HCT116 (cell line): ENCODE results near the gene FABP6.

ENCODE experiments used
- ATF3 ChIP-seq: IDR thresholded peaks from 2 replicates; pipeline ENCODE4 v1.6.1; 2012
- CEBPB ChIP-seq: IDR thresholded peaks from 2 replicates; pipeline ENCODE4 v1.6.1; 2012; ENCODE audit warnings: low read depth
- CTCF ChIP-seq, 3 experiments: fragments of 200-600 bp in 1 of 3; sonication (generic) in 1 of 3; IDR thresholded peaks in 2 of 3; conservative IDR thresholded peaks in 1 of 3; 2 replicates each; pipeline ENCODE4 v1.5.1; 2012 to 2017; ENCODE audit warnings: low read depth in 2 of 3, low read length in 2 of 3, antibody characterized with exemption in 1 of 3, borderline replicate concordance in 1 of 3, control low read depth in 1 of 3, mild to moderate bottlenecking in 1 of 3, mixed read lengths in 1 of 3, mixed run types in 1 of 3, moderate library complexity in 1 of 3; ENCODE audit not compliant: insufficient read depth in 1 of 3
- JUND ChIP-seq: IDR thresholded peaks from 2 replicates; pipeline ENCODE4 v1.6.1; 2012
- POLR2A ChIP-seq: IDR thresholded peaks from 2 replicates; pipeline ENCODE4 v1.7.0; 2011; ENCODE audit warnings: borderline replicate concordance; ENCODE audit not compliant: insufficient read depth, insufficient read length; ENCODE audit errors: extremely low read depth
- POLR2AphosphoS5 ChIP-seq: IDR thresholded peaks from 2 replicates; pipeline ENCODE4 v1.6.1; 2011; ENCODE audit warnings: mild to moderate bottlenecking, low read depth, low read length, moderate library complexity
- REST ChIP-seq: IDR thresholded peaks from 2 replicates; pipeline ENCODE4 v1.6.1; 2012; ENCODE audit warnings: low read depth
- SP1 ChIP-seq: IDR thresholded peaks from 2 replicates; pipeline ENCODE4 v1.6.1; 2012; ENCODE audit warnings: low read depth
- SRF ChIP-seq: IDR thresholded peaks from 2 replicates; pipeline ENCODE4 v1.6.1; 2012; ENCODE audit warnings: low read depth
- TCF7L2 ChIP-seq: IDR thresholded peaks from 2 replicates; pipeline ENCODE4 v1.7.0; 2011; ENCODE audit warnings: borderline replicate concordance, inconsistent platforms; ENCODE audit not compliant: insufficient read depth, insufficient read length; ENCODE audit errors: extremely low read depth
- ZBTB33 ChIP-seq: IDR thresholded peaks from 2 replicates; pipeline ENCODE4 v1.6.1; 2011; ENCODE audit warnings: mild to moderate bottlenecking, low read length, moderate library complexity; ENCODE audit not compliant: insufficient replicate concordance; ENCODE audit errors: extremely low read depth

GRCh38 chr5:160263326-160263855, 34.1 kb downstream of the FABP6 start:
- TF ChIP-seq TCF7L2 (no peak), SRF (no peak), POLR2AphosphoS5 (no peak), CTCF (IDR thresholded peaks at IDR 0.05 in 2 of 3, conservative IDR thresholded peaks at IDR 0.05 in 1 of 3; ENCODE audit: borderline replicate concordance in 1 of 3, insufficient read depth in 1 of 3, low read depth in 2 of 3, low read length in 2 of 3) (no peak), SP1 (no peak), ATF3 (no peak), POLR2A (no peak), REST (no peak), ZBTB33 (no peak), JUND (no peak), CEBPB (no peak)
